IMR-90 (cell line): ENCODE data around the gene INO80. TPM values are rescaled to one million over a fixed set of nuclear protein-coding genes. Genes with fewer than 3 reads are reported as not detected.

Experiments used
- ATAC-seq: fragments of 200-7000 bp; cut with Tn5 transposase; 2 replicates; pipeline ENCODE4 v1.9.1; 2020; ENCODE audit warnings: low read depth, mild to moderate bottlenecking, moderate library complexity
- BruUV-seq: library from RNA; stranded (reverse); fragments of 400-500 nt; replicated peaks from 2 replicates; lab custom pipeline; 2021; lab: Mats Ljungman, UMichigan
- CTCF ChIA-PET: fragments of 300-600 bp; formaldehyde crosslinking; extraction: SDS; loops from one replicate; lab custom pipeline; 2021; ENCODE audit warnings: antibody characterized with exemption; lab: Yijun Ruan, JAX
- POLR2A ChIA-PET: fragments of 300-600 bp; sonication (Branson Sonifier 250); formaldehyde crosslinking; loops from one replicate; lab custom pipeline; 2022; ENCODE audit warnings: antibody characterized with exemption; ENCODE audit not compliant: unreplicated experiment; lab: Charles Lee
- DNase-seq: peaks from one replicate; pipeline ENCODE4 v3.0.0; 2013
- H2AFZ ChIP-seq: replicated peaks from 2 replicates; pipeline ENCODE3; 2013; ENCODE audit warnings: low read length, mild to moderate bottlenecking; ENCODE audit not compliant: poor library complexity
- H2AK5ac ChIP-seq: 2 replicates; pipeline ENCODE4 v1.6.1; 2013; ENCODE audit warnings: low read depth, low read length, inconsistent platforms
- H2AK9ac ChIP-seq: replicated peaks from 2 replicates; pipeline ENCODE3; 2013; ENCODE audit warnings: mild to moderate bottlenecking, low read depth, low read length, moderate library complexity; ENCODE audit not compliant: poor library complexity
- H2BK120ac ChIP-seq: 2 replicates; pipeline ENCODE4 v1.6.1; 2013; ENCODE audit warnings: low read depth, low read length, inconsistent platforms
- H2BK15ac ChIP-seq: 3 replicates; pipeline ENCODE4 v1.6.1; 2013; ENCODE audit warnings: low read depth, low read length, inconsistent platforms
- H2BK20ac ChIP-seq: 2 replicates; pipeline ENCODE4 v1.6.1; 2013; ENCODE audit warnings: low read depth, mild to moderate bottlenecking, inconsistent platforms, low read length, moderate library complexity
- H2BK5ac ChIP-seq: 2 replicates; pipeline ENCODE4 v1.6.1; 2013; ENCODE audit warnings: mild to moderate bottlenecking, low read depth, low read length, inconsistent platforms; ENCODE audit not compliant: poor library complexity, severe bottlenecking
- H3K14ac ChIP-seq: replicated peaks from 2 replicates; pipeline ENCODE4 v1.6.1; 2013; ENCODE audit warnings: low read depth, low read length, inconsistent platforms
- H3K18ac ChIP-seq: 2 replicates; pipeline ENCODE4 v1.6.1; 2013; ENCODE audit warnings: low read depth, low read length, control low read depth
- H3K23ac ChIP-seq: 2 replicates; pipeline ENCODE4 v1.6.1; 2013; ENCODE audit warnings: low read depth, low read length, inconsistent platforms
- H3K27ac ChIP-seq: 2 replicates; pipeline ENCODE4 v1.5.1; 2013; ENCODE audit warnings: mild to moderate bottlenecking, control low read depth, low read length; ENCODE audit not compliant: insufficient read depth
- H3K27me3 ChIP-seq: 2 replicates; pipeline ENCODE4 v1.6.1; 2013; ENCODE audit warnings: low read length; ENCODE audit not compliant: control insufficient read depth, insufficient read depth
- H3K36me3 ChIP-seq: 2 replicates; pipeline ENCODE4 v1.6.1; 2013; ENCODE audit warnings: low read length, mixed read lengths; ENCODE audit not compliant: control insufficient read depth, insufficient read depth
- H3K4ac ChIP-seq: 2 replicates; pipeline ENCODE4 v1.6.1; 2013; ENCODE audit warnings: low read depth, low read length, inconsistent platforms
- H3K4me1 ChIP-seq: 2 replicates; pipeline ENCODE4 v1.6.1; 2013; ENCODE audit warnings: low read length, mixed read lengths; ENCODE audit not compliant: control insufficient read depth, insufficient read depth
- H3K4me2 ChIP-seq: 2 replicates; pipeline ENCODE4 v1.6.1; 2013; ENCODE audit warnings: low read depth, mild to moderate bottlenecking, control low read depth, low read length, moderate library complexity
- H3K4me3 ChIP-seq: 2 replicates; pipeline ENCODE4 v1.5.1; 2013; ENCODE audit warnings: low read depth, mild to moderate bottlenecking, control low read depth, low read length, moderate library complexity; ENCODE audit not compliant: insufficient read depth
- H3K56ac ChIP-seq: 2 replicates; pipeline ENCODE4 v1.6.1; 2013; ENCODE audit warnings: low read length, inconsistent platforms; ENCODE audit not compliant: insufficient read depth; ENCODE audit errors: extremely low read depth
- H3K79me1 ChIP-seq, 2 experiments: 2 replicates each; pipeline ENCODE4 v1.6.1; 2013; ENCODE audit warnings: low read length in 2 of 2, inconsistent platforms in 1 of 2, low read depth in 1 of 2
- H3K9ac ChIP-seq: 2 replicates; pipeline ENCODE4 v1.6.1; 2013; ENCODE audit warnings: low read depth, low read length, control low read depth
- H3K9me1 ChIP-seq: 2 replicates; pipeline ENCODE4 v1.6.1; 2013; ENCODE audit warnings: low read length, inconsistent platforms; ENCODE audit not compliant: insufficient read depth
- H3K9me3 ChIP-seq: 2 replicates; pipeline ENCODE4 v1.6.1; 2013; ENCODE audit warnings: low read length; ENCODE audit not compliant: control insufficient read depth, insufficient read depth
- H4K20me1 ChIP-seq: 2 replicates; pipeline ENCODE4 v1.6.1; 2013; ENCODE audit warnings: low read length, inconsistent platforms; ENCODE audit not compliant: insufficient read depth
- H4K5ac ChIP-seq: 2 replicates; pipeline ENCODE4 v1.6.1; 2013; ENCODE audit warnings: mild to moderate bottlenecking, low read depth, low read length, control low read depth
- H4K8ac ChIP-seq, 2 experiments: 2 replicates each; pipeline ENCODE4 v1.6.1; 2013; ENCODE audit warnings: low read depth in 2 of 2, low read length in 2 of 2, control low read depth in 1 of 2, inconsistent platforms in 1 of 2
- H4K91ac ChIP-seq: 2 replicates; pipeline ENCODE4 v1.6.1; 2013; ENCODE audit warnings: low read depth, low read length, inconsistent platforms; ENCODE audit not compliant: insufficient read depth
- CHD1 ChIP-seq: IDR thresholded peaks from 2 replicates; pipeline ENCODE4 v1.6.1; 2012; ENCODE audit warnings: low read depth, low read length, improper control_type of control experiment
- MAFK ChIP-seq: IDR thresholded peaks from 2 replicates; pipeline ENCODE4 v1.6.1; 2012; ENCODE audit warnings: low read depth, low read length, improper control_type of control experiment
- POLR2A ChIP-seq: IDR thresholded peaks from 2 replicates; pipeline ENCODE4 v1.6.1; 2012; ENCODE audit warnings: mild to moderate bottlenecking, low read depth, low read length
- WGBS, 2 experiments: methylation state at CpG; one replicate each; pipeline versions ENCODE4 v1.1.5 to v1.1.7; 2013; ENCODE audit warnings: missing lambda C conversion rate in 2 of 2; ENCODE audit not compliant: insufficient read length in 1 of 2; ENCODE audit errors: extremely low coverage in 2 of 2; 5-methylcytosine and 5-hydroxymethylcytosine counted together
- dilution Hi-C: fragments of 300-500 bp; cut with HindIII; formaldehyde crosslinking; loops from one replicate; pipeline ENCODE4 v1.14.3; 2018; ENCODE audit warnings: low sequenced_read_pairs; ENCODE audit not compliant: unreplicated experiment
- in situ Hi-C: fragments of 300-500 bp; cut with MboI; formaldehyde crosslinking; loops from 3 replicates; pipeline ENCODE4 v1.14.3; 2019; ENCODE audit warnings: low sequenced_read_pairs, inconsistent platforms, mixed read lengths
- intact Hi-C: fragments of 100-400 bp; cut with micrococcal nuclease; formaldehyde crosslinking; loops from 2 replicates; pipeline ENCODE4 v1.10.0; 2022
- polyA plus RNA-seq, 3 experiments: library from polyadenylated mRNA; depleted of rRNA; stranded (reverse); fragments of >200 nt; gene quantifications; 2 replicates each; pipeline ENCODE4 v1.2.3, GENCODE V29; 2012; ENCODE audit warnings: low replicate concordance in 1 of 3
- total RNA-seq: library from RNA; depleted of rRNA; stranded (reverse); fragments of >200 nt; gene quantifications from 2 replicates; pipeline ENCODE4 v1.2.3, GENCODE V29; 2012
- TF ChIP-seq, protein P1 (sequence below): fragments of 150-350 bp; IDR thresholded peaks from 2 replicates; pipeline ENCODE4 v1.6.1; 2017; ENCODE audit warnings: mild to moderate bottlenecking, antibody characterized with exemption, low read length, low read depth

The INO80 gene
- total and polyA plus RNA-seq, 2 of the 4 experiments (the other 2 are of a cell fraction) = 6.0 to 13.3 TPM

GRCh38 chr15:40934457-40934856 is 181.6 kb downstream of the INO80 start:
- H3K9ac ChIP-seq = no peak overlapping the region
- no peak overlapping the region for H2BK20ac ChIP-seq
- H3K14ac ChIP-seq = no peak overlapping the region
- peaks cover 25% of the 10 kb centered on the region for H3K9me1 ChIP-seq
- POLR2A ChIA-PET = no interaction called here
- no peak overlapping the region for H2AK5ac ChIP-seq
- TF ChIP-seq POLR2A = no peak
- TF ChIP-seq, protein P1, sequence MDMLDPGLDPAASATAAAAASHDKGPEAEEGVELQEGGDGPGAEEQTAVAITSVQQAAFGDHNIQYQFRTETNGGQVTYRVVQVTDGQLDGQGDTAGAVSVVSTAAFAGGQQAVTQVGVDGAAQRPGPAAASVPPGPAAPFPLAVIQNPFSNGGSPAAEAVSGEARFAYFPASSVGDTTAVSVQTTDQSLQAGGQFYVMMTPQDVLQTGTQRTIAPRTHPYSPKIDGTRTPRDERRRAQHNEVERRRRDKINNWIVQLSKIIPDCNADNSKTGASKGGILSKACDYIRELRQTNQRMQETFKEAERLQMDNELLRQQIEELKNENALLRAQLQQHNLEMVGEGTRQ = no peak
- no peak for TF ChIP-seq MAFK
- no peak for TF ChIP-seq CHD1
- dilution Hi-C loops = no loop called here
- H3K4me2 ChIP-seq = no peak overlapping the region
- no peak overlapping the region for H3K18ac ChIP-seq
- H3K27ac ChIP-seq = no peak overlapping the region
- CTCF ChIA-PET = interaction anchor here (2.3 kb wide), 1 partner anchor 84 kb away, joined by 7 read pairs; no protein-coding TSS in a partner anchor
- peaks cover 0 to 84% of the 10 kb centered on the region in 2 experiments; a peak in 3 of 4 replicates for H3K79me1 ChIP-seq
- DNase-seq (no peak), ATAC-seq (no peak)
- H2AFZ ChIP-seq = no peak overlapping the region
- in situ Hi-C loops = no loop called here
- peaks cover 24% of the 10 kb centered on the region for H3K4me1 ChIP-seq
- peak overlapping the region; percentile 39; the same call in 1 of the 2 replicates for H3K23ac ChIP-seq
- H3K4me3 ChIP-seq = no peak overlapping the region
- H2BK120ac ChIP-seq = no peak overlapping the region
- H3K36me3 ChIP-seq = peaks cover 12% of the 10 kb centered on the region
- peaks cover 42% of the 10 kb centered on the region for H4K20me1 ChIP-seq
- no peak overlapping the region for H4K8ac ChIP-seq
- H2BK5ac ChIP-seq = no peak overlapping the region
- no TSS peak for BruUV-seq
- H4K91ac ChIP-seq = no peak overlapping the region
- no peak overlapping the region for H3K56ac ChIP-seq
- no peak overlapping the region for H3K4ac ChIP-seq
- WGBS, 2 experiments = no CpG with 5 or more reads among the region's 6 CpGs
- no peaks in the 10 kb centered on the region for H3K27me3 ChIP-seq
- intact Hi-C loops = no loop called here
- H3K9me3 ChIP-seq = no peaks in the 10 kb centered on the region
- H2AK9ac ChIP-seq = no peak overlapping the region
- no peak overlapping the region for H2BK15ac ChIP-seq
- H4K5ac ChIP-seq = no peak overlapping the region
